GM23338 (cell line): ENCODE results near the gene MUC5AC. TPM values are rescaled to one million over a fixed set of nuclear protein-coding genes. Genes with fewer than 3 reads are reported as not detected.

Source experiments
- ATAC-seq: fragments of 200-7000 bp; cut with Tn5 transposase; 3 replicates; pipeline ENCODE4 v1.9.1; 2020
- DNase-seq: peaks from one replicate; pipeline ENCODE4 v3.0.0-alpha.2; 2015; ENCODE audit warnings: low spot score
- H2AFZ ChIP-seq: fragments of 200-600 bp; sonication (generic); 2 replicates; pipeline ENCODE4 v1.8.0; 2016; ENCODE audit warnings: antibody characterized with exemption, mild to moderate bottlenecking, moderate library complexity
- H3F3A ChIP-seq: fragments of 200-600 bp; sonication (generic); replicated peaks from 2 replicates; pipeline ENCODE4 v1.8.0; 2017; ENCODE audit warnings: antibody characterized with exemption, mixed run types, low read depth
- H3K27ac ChIP-seq: fragments of 200-600 bp; sonication (generic); 2 replicates; pipeline ENCODE4 v1.6.1; 2016; ENCODE audit warnings: low read depth
- H3K27me3 ChIP-seq: fragments of 200-600 bp; sonication (generic); 2 replicates; pipeline ENCODE4 v1.8.0; 2016; ENCODE audit warnings: mild to moderate bottlenecking, mixed run types, moderate library complexity; ENCODE audit not compliant: insufficient read depth
- H3K36me3 ChIP-seq: fragments of 200-600 bp; sonication (generic); 2 replicates; pipeline ENCODE4 v1.8.0; 2016; ENCODE audit warnings: mild to moderate bottlenecking; ENCODE audit not compliant: insufficient read depth
- H3K4me1 ChIP-seq: fragments of 200-600 bp; sonication (generic); 2 replicates; pipeline ENCODE4 v1.8.0; 2016; ENCODE audit warnings: mild to moderate bottlenecking, moderate library complexity; ENCODE audit not compliant: insufficient read depth
- H3K4me2 ChIP-seq: fragments of 200-600 bp; sonication (generic); 2 replicates; pipeline ENCODE4 v1.7.1; 2017; ENCODE audit warnings: mixed run types
- H3K4me3 ChIP-seq: fragments of 200-600 bp; sonication (generic); 2 replicates; pipeline ENCODE4 v1.6.1; 2016; ENCODE audit warnings: mixed run types
- H3K79me2 ChIP-seq: fragments of 200-600 bp; sonication (generic); replicated peaks from 2 replicates; pipeline ENCODE4 v1.8.0; 2017; ENCODE audit warnings: mild to moderate bottlenecking; ENCODE audit not compliant: insufficient read depth
- H3K9me2 ChIP-seq: fragments of 200-600 bp; sonication (generic); 2 replicates; pipeline ENCODE4 v1.8.0; 2017; ENCODE audit not compliant: insufficient read depth
- H4K20me1 ChIP-seq: fragments of 200-600 bp; sonication (generic); replicated peaks from 2 replicates; pipeline ENCODE4 v1.8.0; 2017; ENCODE audit warnings: mild to moderate bottlenecking; ENCODE audit not compliant: insufficient read depth
- H3K27ac Mint-ChIP-seq: 2 replicates; pipeline ENCODE4 v1.8.0; 2020; ENCODE audit warnings: inconsistent platforms, mild to moderate bottlenecking, moderate library complexity, mixed read lengths
- H3K27me3 Mint-ChIP-seq: 3 replicates; pipeline ENCODE4 v1.8.0; 2022; ENCODE audit warnings: low read depth, mild to moderate bottlenecking, moderate library complexity, mixed read lengths, inconsistent platforms; ENCODE audit not compliant: insufficient read depth, poor library complexity
- H3K36me3 Mint-ChIP-seq: 3 replicates; pipeline ENCODE4 v1.8.0; 2021; ENCODE audit warnings: low read depth, mild to moderate bottlenecking, inconsistent platforms, moderate library complexity, mixed read lengths
- H3K4me1 Mint-ChIP-seq: 3 replicates; pipeline ENCODE4 v1.8.0; 2020; ENCODE audit warnings: mild to moderate bottlenecking, inconsistent platforms, mixed read lengths
- H3K4me3 Mint-ChIP-seq: 3 replicates; pipeline ENCODE4 v1.8.0; 2021; ENCODE audit warnings: moderate library complexity, mild to moderate bottlenecking, inconsistent platforms, mixed read lengths
- H3K9me3 Mint-ChIP-seq: 3 replicates; pipeline ENCODE4 v1.8.0; 2020; ENCODE audit warnings: moderate library complexity, mild to moderate bottlenecking, inconsistent platforms, mixed read lengths
- CREB1 ChIP-seq: fragments of 250-450 bp; sonication (Bioruptor Pico); IDR thresholded peaks from 2 replicates; pipeline ENCODE4 v1.5.0; 2020; ENCODE audit warnings: low read depth, mild to moderate bottlenecking, moderate library complexity
- EZH2phosphoT487 ChIP-seq: fragments of 200-600 bp; sonication (generic); IDR thresholded peaks from one replicate; pipeline ENCODE4 v1.8.1; 2018; ENCODE audit warnings: antibody characterized with exemption; ENCODE audit not compliant: unreplicated experiment
- NANOG ChIP-seq: IDR thresholded peaks from 2 replicates; pipeline ENCODE4 v1.6.1; 2016; ENCODE audit warnings: antibody characterized with exemption, borderline replicate concordance
- POLR2AphosphoS5 ChIP-seq: IDR thresholded peaks from 2 replicates; pipeline ENCODE4 v1.6.1; 2016; ENCODE audit warnings: antibody characterized with exemption, low read depth
- STAT1 ChIP-seq: IDR thresholded peaks from one replicate; pipeline ENCODE4 v1.6.1; 2016; ENCODE audit warnings: antibody characterized with exemption; ENCODE audit not compliant: unreplicated experiment
- ZNF331 ChIP-seq: fragments of 250-450 bp; sonication (Bioruptor Pico); IDR thresholded peaks from 2 replicates; pipeline ENCODE4 v1.5.0; 2020; ENCODE audit warnings: low read depth, mild to moderate bottlenecking, moderate library complexity
- polyA plus RNA-seq: library from polyadenylated mRNA; unstranded; fragments of >200 nt; fragmentation: Nextera tagmentation; extraction: Ambion mirVana; gene quantifications from 2 replicates; pipeline ENCODE4 v1.2.1, GENCODE V29; 2016
- total RNA-seq: library from RNA; depleted of rRNA; stranded (reverse); fragments of >200 nt; shearing (Covaris generic); gene quantifications from 2 replicates; pipeline ENCODE4 v1.2.3, GENCODE V29; 2014
- TF ChIP-seq, protein P1 (sequence below): IDR thresholded peaks from one replicate; pipeline ENCODE4 v1.6.1; 2018; ENCODE audit warnings: antibody characterized with exemption; ENCODE audit not compliant: unreplicated experiment
- TF ChIP-seq, protein P2 (sequence below), 2 experiments: fragments of 200-600 bp in 1 of 2; sonication (generic) in 1 of 2; conservative IDR thresholded peaks; 2 replicates each; pipeline versions ENCODE4 v1.5.1 to v1.6.1; 2016 to 2017; ENCODE audit warnings: antibody characterized with exemption in 2 of 2, low read depth in 2 of 2, mild to moderate bottlenecking in 2 of 2, moderate library complexity in 1 of 2
- TF ChIP-seq, protein P3 (sequence below): IDR thresholded peaks from 2 replicates; pipeline ENCODE4 v1.6.1; 2016; ENCODE audit warnings: antibody characterized with exemption
- TF ChIP-seq, protein P4 (sequence below): fragments of 250-450 bp; sonication (Bioruptor Pico); IDR thresholded peaks from 2 replicates; pipeline ENCODE4 v1.5.0; 2020; ENCODE audit warnings: mild to moderate bottlenecking, moderate library complexity

The MUC5AC gene
- total and polyA plus RNA-seq, 2 experiments from 2014 or later = not detected

DNA sequence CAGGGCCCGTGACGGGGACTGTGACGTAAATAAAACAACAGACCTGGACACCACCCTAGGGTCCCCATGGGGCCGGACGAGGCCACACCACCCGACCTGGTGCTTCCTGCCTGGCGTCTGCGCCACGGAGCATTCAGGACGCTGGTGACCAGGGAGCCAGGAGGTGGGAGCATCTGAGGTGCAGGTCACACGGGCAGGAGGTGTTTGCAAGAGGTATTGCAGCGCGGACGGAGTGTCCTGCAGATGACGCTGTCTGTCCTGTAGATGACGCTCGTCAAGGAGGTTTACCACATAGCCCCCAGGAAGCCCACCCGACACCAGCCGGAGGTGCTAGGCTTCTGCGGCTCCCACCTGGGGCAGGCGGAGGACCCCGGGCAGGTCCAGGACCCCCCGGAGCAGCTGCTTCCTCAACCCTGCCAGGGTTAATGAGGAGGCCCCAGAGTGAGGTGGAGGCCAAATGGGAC is 64.1 kb downstream of the MUC5AC start (continued):
- TF ChIP-seq STAT1 (no peak), EZH2phosphoT487 (no peak), ZNF331 (CRISPR knock-in tag) (no peak), CREB1 (CRISPR knock-in tag) (no peak), NANOG (no peak)
- TF ChIP-seq, protein P1, sequence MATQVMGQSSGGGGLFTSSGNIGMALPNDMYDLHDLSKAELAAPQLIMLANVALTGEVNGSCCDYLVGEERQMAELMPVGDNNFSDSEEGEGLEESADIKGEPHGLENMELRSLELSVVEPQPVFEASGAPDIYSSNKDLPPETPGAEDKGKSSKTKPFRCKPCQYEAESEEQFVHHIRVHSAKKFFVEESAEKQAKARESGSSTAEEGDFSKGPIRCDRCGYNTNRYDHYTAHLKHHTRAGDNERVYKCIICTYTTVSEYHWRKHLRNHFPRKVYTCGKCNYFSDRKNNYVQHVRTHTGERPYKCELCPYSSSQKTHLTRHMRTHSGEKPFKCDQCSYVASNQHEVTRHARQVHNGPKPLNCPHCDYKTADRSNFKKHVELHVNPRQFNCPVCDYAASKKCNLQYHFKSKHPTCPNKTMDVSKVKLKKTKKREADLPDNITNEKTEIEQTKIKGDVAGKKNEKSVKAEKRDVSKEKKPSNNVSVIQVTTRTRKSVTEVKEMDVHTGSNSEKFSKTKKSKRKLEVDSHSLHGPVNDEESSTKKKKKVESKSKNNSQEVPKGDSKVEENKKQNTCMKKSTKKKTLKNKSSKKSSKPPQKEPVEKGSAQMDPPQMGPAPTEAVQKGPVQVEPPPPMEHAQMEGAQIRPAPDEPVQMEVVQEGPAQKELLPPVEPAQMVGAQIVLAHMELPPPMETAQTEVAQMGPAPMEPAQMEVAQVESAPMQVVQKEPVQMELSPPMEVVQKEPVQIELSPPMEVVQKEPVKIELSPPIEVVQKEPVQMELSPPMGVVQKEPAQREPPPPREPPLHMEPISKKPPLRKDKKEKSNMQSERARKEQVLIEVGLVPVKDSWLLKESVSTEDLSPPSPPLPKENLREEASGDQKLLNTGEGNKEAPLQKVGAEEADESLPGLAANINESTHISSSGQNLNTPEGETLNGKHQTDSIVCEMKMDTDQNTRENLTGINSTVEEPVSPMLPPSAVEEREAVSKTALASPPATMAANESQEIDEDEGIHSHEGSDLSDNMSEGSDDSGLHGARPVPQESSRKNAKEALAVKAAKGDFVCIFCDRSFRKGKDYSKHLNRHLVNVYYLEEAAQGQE = no peak

DNA sequence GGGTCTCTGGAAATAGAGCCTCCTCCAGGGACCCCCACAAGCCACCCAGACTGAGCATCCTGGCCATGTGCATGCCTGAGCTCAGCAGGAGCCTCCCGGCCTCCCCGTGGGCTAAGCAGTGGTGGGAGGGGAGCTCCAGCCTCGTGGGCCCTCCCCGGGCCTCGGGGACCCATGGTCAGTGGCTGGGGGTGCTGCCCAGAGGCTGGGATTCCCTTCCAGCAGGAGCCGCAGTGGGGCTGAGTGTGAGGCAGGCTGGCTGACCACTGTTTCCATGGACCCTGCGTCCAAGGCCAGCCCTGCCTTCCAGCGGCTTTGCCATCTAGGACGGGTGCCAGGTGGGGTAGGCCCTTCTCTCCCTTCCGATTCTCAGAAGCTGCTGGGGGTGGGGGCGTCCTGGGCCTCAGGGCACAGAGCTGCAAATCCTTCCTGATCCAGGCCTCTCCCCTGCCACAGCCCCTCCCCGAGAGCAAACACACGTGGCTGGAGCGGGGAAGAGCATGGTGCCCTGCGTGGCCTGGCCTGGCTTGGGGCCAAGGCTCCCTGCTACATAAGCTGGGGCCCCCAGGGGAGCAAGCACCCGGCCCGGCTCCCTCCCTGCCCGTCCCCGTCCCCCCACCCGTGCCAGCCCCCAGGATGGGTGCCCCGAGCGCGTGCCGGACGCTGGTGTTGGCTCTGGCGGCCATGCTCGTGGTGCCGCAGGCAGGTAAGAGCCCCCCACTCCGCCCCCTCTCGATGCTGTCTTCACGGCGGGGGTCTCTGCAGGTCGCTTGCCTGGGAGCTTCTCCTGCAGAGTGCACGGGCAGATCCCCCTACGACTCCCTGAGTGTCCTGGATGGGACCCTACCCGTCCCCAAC is 65.0 kb downstream of the MUC5AC start, which contains the start of gene MUC5B:
Gene MUC5B (plus strand): TSS at position 576 of the 855 bp plus-strand sequence. CDS start 58 bp downstream, at position 634.
- no peaks in the 10 kb centered on the region for H3K36me3 ChIP-seq
- no peaks in the 10 kb centered on the region for H3K27me3 ChIP-seq
- no peak within 1 kb of the TSS for H3K4me3 ChIP-seq
- peaks cover 3% of the 10 kb centered on the region for H3K4me1 Mint-ChIP-seq
- no peak within 1 kb of the TSS for H3K4me2 ChIP-seq
- H4K20me1 ChIP-seq = no peaks in the 10 kb centered on the region
- H3K27ac Mint-ChIP-seq = no peak within 1 kb of the TSS
- H3K9me2 ChIP-seq = no peaks in the 10 kb centered on the region
- no peaks in the 10 kb centered on the region for H3K9me3 Mint-ChIP-seq
- H3K27me3 Mint-ChIP-seq = peaks cover 4% of the 10 kb centered on the region
- H3K79me2 ChIP-seq = no peaks in the 10 kb centered on the region
- ATAC-seq = no peak
- no peaks in the 10 kb centered on the region for H3F3A ChIP-seq
- peak; percentile 0 for DNase-seq
- no peak within 1 kb of the TSS for H3K27ac ChIP-seq
- H3K36me3 Mint-ChIP-seq = no peaks in the 10 kb centered on the region
- no peaks in the 10 kb centered on the region for H3K4me1 ChIP-seq
- no peak within 1 kb of the TSS for H3K4me3 Mint-ChIP-seq
- H2AFZ ChIP-seq = no peak within 1 kb of the TSS
- TF ChIP-seq EZH2phosphoT487 (no peak), ZNF331 (CRISPR knock-in tag) (no peak), STAT1 (no peak), POLR2AphosphoS5 (no peak)
- TF ChIP-seq, protein P2, sequence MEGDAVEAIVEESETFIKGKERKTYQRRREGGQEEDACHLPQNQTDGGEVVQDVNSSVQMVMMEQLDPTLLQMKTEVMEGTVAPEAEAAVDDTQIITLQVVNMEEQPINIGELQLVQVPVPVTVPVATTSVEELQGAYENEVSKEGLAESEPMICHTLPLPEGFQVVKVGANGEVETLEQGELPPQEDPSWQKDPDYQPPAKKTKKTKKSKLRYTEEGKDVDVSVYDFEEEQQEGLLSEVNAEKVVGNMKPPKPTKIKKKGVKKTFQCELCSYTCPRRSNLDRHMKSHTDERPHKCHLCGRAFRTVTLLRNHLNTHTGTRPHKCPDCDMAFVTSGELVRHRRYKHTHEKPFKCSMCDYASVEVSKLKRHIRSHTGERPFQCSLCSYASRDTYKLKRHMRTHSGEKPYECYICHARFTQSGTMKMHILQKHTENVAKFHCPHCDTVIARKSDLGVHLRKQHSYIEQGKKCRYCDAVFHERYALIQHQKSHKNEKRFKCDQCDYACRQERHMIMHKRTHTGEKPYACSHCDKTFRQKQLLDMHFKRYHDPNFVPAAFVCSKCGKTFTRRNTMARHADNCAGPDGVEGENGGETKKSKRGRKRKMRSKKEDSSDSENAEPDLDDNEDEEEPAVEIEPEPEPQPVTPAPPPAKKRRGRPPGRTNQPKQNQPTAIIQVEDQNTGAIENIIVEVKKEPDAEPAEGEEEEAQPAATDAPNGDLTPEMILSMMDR (conservative IDR thresholded peaks at IDR 0.05; ENCODE audit: low read depth in 2 of 2) = no peak
- TF ChIP-seq, protein P3, sequence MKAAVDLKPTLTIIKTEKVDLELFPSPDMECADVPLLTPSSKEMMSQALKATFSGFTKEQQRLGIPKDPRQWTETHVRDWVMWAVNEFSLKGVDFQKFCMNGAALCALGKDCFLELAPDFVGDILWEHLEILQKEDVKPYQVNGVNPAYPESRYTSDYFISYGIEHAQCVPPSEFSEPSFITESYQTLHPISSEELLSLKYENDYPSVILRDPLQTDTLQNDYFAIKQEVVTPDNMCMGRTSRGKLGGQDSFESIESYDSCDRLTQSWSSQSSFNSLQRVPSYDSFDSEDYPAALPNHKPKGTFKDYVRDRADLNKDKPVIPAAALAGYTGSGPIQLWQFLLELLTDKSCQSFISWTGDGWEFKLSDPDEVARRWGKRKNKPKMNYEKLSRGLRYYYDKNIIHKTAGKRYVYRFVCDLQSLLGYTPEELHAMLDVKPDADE = no peak
- TF ChIP-seq, protein P4, sequence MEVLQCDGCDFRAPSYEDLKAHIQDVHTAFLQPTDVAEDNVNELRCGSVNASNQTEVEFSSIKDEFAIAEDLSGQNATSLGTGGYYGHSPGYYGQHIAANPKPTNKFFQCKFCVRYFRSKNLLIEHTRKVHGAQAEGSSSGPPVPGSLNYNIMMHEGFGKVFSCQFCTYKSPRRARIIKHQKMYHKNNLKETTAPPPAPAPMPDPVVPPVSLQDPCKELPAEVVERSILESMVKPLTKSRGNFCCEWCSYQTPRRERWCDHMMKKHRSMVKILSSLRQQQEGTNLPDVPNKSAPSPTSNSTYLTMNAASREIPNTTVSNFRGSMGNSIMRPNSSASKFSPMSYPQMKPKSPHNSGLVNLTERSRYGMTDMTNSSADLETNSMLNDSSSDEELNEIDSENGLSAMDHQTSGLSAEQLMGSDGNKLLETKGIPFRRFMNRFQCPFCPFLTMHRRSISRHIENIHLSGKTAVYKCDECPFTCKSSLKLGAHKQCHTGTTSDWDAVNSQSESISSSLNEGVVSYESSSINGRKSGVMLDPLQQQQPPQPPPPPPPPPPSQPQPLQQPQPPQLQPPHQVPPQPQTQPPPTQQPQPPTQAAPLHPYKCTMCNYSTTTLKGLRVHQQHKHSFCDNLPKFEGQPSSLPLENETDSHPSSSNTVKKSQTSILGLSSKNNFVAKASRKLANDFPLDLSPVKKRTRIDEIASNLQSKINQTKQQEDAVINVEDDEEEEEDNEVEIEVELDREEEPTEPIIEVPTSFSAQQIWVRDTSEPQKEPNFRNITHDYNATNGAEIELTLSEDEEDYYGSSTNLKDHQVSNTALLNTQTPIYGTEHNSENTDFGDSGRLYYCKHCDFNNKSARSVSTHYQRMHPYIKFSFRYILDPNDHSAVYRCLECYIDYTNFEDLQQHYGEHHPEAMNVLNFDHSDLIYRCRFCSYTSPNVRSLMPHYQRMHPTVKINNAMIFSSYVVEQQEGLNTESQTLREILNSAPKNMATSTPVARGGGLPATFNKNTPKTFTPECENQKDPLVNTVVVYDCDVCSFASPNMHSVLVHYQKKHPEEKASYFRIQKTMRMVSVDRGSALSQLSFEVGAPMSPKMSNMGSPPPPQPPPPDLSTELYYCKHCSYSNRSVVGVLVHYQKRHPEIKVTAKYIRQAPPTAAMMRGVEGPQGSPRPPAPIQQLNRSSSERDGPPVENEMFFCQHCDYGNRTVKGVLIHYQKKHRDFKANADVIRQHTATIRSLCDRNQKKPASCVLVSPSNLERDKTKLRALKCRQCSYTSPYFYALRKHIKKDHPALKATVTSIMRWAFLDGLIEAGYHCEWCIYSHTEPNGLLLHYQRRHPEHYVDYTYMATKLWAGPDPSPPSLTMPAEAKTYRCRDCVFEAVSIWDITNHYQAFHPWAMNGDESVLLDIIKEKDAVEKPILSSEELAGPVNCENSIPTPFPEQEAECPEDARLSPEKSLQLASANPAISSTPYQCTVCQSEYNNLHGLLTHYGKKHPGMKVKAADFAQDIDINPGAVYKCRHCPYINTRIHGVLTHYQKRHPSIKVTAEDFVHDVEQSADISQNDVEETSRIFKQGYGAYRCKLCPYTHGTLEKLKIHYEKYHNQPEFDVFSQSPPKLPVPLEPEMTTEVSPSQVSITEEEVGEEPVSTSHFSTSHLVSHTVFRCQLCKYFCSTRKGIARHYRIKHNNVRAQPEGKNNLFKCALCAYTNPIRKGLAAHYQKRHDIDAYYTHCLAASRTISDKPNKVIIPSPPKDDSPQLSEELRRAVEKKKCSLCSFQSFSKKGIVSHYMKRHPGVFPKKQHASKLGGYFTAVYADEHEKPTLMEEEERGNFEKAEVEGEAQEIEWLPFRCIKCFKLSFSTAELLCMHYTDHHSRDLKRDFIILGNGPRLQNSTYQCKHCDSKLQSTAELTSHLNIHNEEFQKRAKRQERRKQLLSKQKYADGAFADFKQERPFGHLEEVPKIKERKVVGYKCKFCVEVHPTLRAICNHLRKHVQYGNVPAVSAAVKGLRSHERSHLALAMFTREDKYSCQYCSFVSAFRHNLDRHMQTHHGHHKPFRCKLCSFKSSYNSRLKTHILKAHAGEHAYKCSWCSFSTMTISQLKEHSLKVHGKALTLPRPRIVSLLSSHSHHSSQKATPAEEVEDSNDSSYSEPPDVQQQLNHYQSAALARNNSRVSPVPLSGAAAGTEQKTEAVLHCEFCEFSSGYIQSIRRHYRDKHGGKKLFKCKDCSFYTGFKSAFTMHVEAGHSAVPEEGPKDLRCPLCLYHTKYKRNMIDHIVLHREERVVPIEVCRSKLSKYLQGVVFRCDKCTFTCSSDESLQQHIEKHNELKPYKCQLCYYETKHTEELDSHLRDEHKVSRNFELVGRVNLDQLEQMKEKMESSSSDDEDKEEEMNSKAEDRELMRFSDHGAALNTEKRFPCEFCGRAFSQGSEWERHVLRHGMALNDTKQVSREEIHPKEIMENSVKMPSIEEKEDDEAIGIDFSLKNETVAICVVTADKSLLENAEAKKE (CRISPR knock-in tag) = no peak
